HG03103 (cell line): ENCODE measurements around the gene PELI2.
A peak's percentile ranks its signal among the peaks of the same experiment; 100 is the strongest.

ENCODE experiments used
- ATAC-seq: cut with Tn5 transposase; IDR thresholded peaks from one replicate; pipeline ENCODE4 v1.9.1; 2021; ENCODE audit warnings: low read depth; ENCODE audit not compliant: unreplicated experiment

PELI2 gene

DNA sequence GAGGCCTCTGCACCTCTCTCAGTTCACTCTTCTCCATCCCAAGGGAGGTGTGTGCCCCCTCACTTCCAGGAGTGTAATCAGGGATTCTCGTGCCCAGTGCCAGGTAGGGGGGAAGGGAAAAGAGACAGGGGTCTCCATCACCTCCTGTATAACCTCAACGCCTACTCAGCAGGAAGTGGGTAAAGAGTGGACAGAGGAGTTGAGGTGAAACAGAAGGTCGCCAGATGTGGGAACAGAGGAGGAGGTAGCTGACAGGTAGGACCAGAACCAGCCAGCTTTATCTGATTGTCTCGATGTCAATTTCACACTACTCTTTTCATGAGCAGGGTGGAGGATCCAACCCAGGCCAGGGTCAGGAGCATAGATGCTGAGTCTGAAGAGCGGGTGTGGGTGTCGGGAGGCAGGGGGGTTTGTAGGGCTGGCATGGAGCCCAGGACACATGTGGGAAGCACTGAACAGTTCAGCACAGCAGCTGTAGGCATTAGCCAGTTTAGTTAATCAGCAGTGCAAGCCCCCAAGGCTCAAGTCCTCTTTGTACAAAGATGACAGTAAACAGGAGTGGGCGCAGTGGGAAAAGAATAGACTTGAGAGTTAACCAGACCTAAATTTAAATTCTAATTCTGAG lies 213.5 kb downstream of the PELI2 start:
- ATAC-seq, result no peak

DNA sequence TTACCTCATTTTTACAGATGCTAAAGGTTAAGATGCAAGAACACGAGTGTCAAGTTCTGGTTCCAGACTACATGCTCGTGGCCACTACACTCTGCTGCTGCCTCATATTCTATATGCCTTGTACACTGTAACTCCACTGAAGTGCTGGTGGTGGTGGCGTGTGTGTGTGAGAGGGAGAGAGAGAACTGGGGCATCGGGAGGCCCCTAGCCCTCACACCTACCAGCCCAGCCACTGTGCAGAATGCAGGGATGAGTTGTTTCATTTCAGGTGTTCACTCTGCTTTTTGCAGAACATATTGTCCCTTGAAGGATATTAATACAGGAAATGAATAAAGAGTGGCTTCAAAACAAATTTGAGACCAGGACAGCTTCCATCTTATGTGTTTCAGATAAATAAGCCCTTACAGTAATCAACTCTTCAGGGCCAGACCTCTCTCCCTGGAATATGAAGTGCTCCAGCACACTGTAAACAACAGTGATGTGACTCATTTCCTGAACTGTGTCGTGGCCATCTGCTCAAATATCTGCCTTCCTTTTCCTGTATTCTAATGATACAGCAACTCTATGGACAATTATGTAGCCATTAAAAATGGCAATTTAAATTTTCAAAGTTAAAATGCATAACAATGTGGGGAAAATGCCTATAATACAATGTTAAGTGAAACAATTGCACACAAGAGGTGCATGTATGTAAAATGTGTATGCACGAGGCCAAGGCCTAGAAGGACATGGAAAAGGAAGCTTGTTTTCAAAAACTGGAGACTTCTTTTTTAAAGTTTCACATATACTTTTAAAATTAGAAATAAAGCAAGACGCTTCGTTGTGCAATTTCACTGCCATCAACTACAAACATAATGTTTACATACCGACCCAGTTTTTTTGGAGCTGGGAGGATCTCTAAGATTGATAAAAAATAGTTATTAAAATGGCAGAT lies 215.4 kb downstream of the PELI2 start:
- ATAC-seq, result no peak

DNA sequence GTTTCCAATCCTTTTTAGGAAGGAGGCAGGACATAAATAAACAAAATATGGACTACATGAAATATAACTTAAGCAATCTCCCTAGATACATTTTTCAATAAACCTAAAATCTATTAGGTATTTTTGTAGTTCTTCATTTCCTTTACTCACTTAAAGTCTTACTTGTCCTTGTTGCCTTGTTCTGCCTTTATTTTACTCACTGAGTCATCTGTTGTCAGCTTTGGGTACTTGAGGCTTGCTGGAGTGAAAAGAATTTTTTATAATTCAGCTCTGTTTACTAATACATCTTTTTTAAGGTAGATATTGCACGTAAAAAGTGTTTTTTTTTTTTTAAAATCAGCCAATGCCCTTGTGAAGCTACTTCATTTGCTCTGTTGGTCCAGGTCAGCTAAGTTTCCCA lies 216.2 kb downstream of the PELI2 start:
- no peak for ATAC-seq

DNA sequence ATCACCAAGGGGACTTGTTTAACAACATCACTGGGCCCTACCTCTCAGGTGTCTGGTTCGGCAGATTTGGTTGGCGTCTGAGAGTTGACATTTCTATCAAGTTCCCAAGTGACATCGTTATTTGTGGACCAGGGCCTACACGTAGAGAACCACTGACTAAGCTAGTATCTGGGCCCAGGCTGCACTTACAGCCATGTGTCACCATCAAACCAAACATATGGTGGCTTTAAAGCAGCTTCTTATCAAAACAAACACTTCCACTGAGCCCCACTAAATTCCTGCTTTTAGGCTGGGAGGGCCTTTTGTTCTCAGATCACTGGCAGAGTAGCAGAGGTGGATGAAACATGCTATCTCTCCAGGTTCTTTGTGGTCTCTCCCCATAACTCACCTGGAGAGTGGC lies 220.5 kb downstream of the PELI2 start:
- no peak for ATAC-seq

DNA sequence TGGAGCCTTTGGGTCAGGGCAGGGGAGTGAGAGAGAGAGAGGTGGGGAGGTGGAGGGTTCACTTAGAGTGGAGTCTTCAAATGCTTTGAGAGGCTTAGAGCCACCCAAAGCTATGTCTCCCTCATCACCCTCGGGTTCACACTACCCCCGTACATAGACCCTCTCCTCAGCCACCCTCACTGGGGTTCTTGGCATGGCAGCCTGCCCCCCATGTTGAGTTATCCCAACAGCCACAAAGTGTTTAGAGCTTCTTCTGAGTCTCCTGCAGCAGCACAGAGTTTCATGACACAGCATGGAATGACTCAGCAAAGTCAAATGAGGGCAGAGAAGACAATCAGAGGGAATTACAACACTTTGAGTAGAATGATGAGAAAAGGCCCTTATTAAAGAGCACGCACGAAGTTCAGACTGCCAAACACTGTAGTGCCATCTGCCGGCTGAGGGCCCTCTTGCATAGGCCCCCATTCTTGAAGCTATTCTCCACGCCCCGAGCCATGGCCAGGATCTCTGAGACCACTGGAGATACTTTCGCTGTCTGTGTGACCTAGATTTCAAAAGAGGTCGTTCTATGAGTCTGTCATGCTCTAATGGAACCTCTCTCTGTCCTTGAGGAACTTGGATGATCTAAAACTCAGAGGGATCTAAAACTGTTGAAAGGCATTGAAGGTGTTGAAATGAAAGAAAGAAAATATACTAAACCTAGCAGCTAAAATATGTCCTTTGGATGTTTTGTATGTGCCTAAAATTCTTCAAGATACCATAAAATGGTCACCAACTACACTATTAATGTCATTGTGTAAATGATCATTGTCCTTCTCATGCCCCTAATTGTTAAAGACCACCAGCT lies 221.9 kb downstream of the PELI2 start:
- ATAC-seq, result peak; percentile 55

DNA sequence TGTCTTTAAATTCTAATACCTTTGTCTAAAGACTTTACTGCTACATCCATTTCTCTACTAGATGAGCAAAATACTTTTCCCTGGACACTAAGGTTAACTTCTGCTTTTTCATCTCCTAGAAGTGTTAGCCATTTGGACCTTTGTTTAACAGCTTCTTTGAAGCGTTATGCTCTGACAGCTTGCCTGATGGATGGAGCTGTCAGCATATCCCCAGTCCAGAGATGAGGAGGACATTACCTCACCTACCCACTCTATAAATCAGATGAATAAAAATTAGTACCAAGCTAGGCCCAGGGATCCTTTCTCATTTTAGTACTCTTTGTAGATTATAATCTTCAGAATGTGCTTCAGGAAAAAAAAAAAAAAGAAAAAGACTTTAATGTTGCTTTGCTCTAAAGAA lies 222.7 kb downstream of the PELI2 start:
- ATAC-seq, result no peak

DNA sequence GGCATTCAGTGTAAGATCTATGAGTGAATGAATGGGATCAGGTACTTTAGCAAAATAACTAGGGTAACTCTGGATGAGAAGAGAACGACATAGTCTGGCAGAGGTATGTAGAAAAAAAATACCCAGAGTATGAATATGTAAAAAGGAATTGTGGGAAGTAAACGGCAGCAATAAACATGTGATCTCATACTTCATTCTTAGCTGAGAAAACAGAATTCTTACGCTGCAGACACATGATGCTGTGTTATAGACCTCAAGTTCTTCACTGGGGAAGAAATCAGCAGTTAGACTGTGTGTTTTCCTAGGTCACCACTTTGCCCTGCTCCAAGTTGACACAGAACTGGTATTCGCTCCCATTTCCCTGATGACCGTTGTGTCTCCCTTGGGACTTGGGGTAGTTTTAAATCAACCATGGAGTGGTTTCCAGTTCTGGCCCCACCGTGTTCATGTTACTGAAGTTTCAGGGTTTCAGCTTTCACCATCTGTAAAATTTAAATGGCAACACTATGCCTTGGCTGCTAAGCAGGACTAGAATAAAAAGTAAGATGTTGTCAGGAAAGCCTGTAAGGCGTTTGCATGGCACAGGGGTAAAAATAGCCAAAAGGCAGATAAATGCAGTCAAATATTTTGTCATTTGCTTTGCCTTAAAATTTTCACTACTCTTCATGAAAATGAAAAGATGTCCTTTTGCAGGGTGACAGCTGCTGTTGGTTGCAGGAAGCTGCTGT lies 223.7 kb downstream of the PELI2 start:
- no peak for ATAC-seq

DNA sequence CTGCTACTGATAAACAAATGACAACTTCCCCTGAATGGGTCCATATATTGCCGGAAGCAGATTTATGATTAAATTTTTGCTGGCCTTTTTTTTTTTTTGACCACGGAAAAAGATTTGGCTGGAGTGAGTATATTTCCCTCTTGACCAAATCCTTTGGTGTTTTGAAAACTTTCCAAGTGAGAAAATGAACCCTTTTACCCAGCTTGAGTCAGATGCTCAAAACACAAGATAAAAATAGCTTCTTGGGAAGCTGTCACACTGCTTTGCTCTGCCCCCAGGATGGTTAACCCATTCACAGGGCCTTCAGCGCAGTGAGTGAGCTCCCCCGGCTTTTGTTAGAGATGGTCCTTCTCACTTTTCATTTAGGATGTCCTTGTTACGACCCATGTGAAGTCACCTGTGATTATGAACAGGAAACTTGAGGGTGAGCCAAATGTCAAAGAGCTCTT lies 224.3 kb downstream of the PELI2 start:
- ATAC-seq, result no peak

DNA sequence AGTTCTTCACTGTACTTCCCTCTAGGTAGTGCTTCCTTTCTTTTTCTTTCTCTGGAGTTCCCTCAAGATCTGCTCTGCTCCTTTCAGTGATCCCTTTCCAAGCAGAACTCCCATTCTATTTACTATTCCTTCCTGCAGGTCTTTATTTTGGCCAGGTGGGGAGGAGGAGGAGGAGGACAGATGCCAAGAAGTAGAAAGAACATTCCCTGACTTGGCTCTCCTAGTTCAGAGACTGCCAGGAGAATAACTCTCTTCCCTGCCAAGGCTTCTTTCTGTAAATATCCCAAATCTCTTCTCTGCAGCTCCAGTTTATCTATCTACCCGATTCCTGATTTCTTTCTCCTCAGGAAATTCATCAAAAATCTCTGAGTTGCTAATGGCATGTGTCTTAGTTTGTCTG lies 231.7 kb downstream of the PELI2 start:
- ATAC-seq, result no peak
